OCI-LY3 (cell line): ENCODE data around the gene ATP6V1A.
"Not testable (repeated sequence)": the region's sequence is repeated elsewhere in the genome, so short reads cannot be mapped to it uniquely, and the experiment has no call there.

Source experiments
- H2AFZ ChIP-seq: fragments of 200-600, 300-600 bp; shearing (Covaris generic); 2 replicates; pipeline ENCODE4 v1.6.0; 2014; ENCODE audit warnings: antibody characterized with exemption, low read depth, low read length
- H3K27ac ChIP-seq: fragments of 200-600, 300-600 bp; sonication (generic); 2 replicates; pipeline ENCODE4 v1.5.1; 2014; ENCODE audit warnings: mild to moderate bottlenecking, low read length, moderate library complexity, mixed read lengths
- H3K27me3 ChIP-seq: fragments of 200-600, 300-600 bp; sonication (generic); 2 replicates; pipeline ENCODE4 v1.6.1; 2014; ENCODE audit warnings: low read depth, low read length, mixed read lengths
- H3K36me3 ChIP-seq: fragments of 200-600, 300-600 bp; sonication (generic); replicated peaks from 2 replicates; pipeline ENCODE3; 2014; ENCODE audit warnings: low read depth, low read length, mixed read lengths
- H3K4me1 ChIP-seq: fragments of 300-600, 200-600 bp; sonication (generic); 2 replicates; pipeline ENCODE4 v1.6.1; 2014; ENCODE audit warnings: low read length, mixed read lengths
- H3K4me2 ChIP-seq: fragments of 200-600, 300-600 bp; sonication (generic); 2 replicates; pipeline ENCODE4 v1.6.1; 2014; ENCODE audit warnings: low read length, mixed read lengths
- H3K4me3 ChIP-seq: fragments of 300-600, 200-600 bp; sonication (generic); 2 replicates; pipeline ENCODE4 v1.5.1; 2014; ENCODE audit warnings: antibody characterized with exemption, mild to moderate bottlenecking, low read length, moderate library complexity
- H3K79me2 ChIP-seq: fragments of 300-600, 200-600 bp; shearing (Covaris generic); 2 replicates; pipeline ENCODE4 v1.6.1; 2014; ENCODE audit warnings: mild to moderate bottlenecking, low read length, mixed read lengths
- H3K9ac ChIP-seq: fragments of 300-600, 200-600 bp; shearing (Covaris generic); 2 replicates; pipeline ENCODE4 v1.6.0; 2014; ENCODE audit warnings: mild to moderate bottlenecking, low read length, moderate library complexity
- H3K9me3 ChIP-seq: fragments of 200-600, 300-600 bp; shearing (Covaris generic); 2 replicates; pipeline ENCODE4 v1.6.1; 2014; ENCODE audit warnings: low read length, mixed read lengths; ENCODE audit not compliant: insufficient read depth
- H4K20me1 ChIP-seq: fragments of 200-600, 300-600 bp; sonication (generic); 2 replicates; pipeline ENCODE4 v1.6.1; 2016; ENCODE audit warnings: low read length, mixed read lengths; ENCODE audit not compliant: insufficient read depth
- EZH2phosphoT487 ChIP-seq: fragments of 200-600 bp; shearing (Covaris generic); IDR thresholded peaks from 2 replicates; pipeline ENCODE4 v1.6.1; 2018; ENCODE audit warnings: antibody characterized with exemption, mixed run types, low read depth
- TF ChIP-seq, protein P1 (sequence below): fragments of 200-600, 300-600 bp; sonication (generic); IDR thresholded peaks from 2 replicates; pipeline ENCODE4 v1.5.1; 2014; ENCODE audit warnings: antibody characterized with exemption, low read length, low read depth

Gene ATP6V1A

DNA sequence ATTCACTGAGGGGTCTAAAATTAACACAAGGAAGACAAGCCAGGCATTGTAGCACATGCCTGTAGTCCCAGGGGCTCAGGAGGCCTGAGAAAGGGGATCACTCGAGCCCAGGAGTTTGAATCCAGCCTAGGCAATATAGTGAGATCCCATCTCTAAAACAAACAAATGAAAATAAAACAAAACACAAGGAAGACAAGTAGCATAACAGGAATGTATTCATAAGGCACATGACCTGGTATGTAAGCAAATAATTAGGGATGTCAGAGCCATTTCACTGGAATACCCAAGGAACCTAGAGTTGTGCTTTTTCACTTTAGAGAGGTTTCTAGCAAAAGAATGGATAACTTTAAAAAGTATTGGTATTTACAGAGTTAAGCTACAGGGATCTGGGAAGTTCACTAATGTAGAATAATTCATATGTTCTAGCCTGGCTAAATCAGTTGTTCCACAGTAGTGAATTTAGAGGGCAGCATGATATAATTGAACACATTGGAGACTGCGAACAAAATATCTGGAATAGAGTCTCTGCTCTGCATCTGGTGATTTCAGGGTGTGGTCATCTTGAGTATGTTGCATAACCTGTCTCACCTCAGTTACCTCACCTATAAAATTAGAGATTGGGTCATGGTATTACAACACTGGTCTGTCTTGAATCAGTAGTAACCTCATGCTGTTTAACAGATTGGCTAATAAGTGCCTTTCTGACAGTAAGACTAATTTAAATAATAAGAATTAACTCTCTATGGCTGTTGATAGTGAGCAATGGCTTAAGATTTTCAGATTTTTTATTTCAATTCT lies 101.0 kb downstream of the ATP6V1A start:
- no peaks in the 10 kb centered on the region for H3K79me2 ChIP-seq
- no peak overlapping the region for H2AFZ ChIP-seq
- no peak overlapping the region for H3K4me3 ChIP-seq
- H3K36me3 ChIP-seq = no peaks in the 10 kb centered on the region
- H3K9ac ChIP-seq = no peak overlapping the region
- no peaks in the 10 kb centered on the region for H4K20me1 ChIP-seq
- H3K27me3 ChIP-seq = 0 out of 2 replicates have a peak, but pooled peaks cover 3% of the 10 kb centered on the region
- no peaks in the 10 kb centered on the region for H3K9me3 ChIP-seq
- H3K4me1 ChIP-seq = no peaks in the 10 kb centered on the region
- no peak overlapping the region for H3K27ac ChIP-seq
- TF ChIP-seq EZH2phosphoT487 = no peak
- TF ChIP-seq, protein P1, sequence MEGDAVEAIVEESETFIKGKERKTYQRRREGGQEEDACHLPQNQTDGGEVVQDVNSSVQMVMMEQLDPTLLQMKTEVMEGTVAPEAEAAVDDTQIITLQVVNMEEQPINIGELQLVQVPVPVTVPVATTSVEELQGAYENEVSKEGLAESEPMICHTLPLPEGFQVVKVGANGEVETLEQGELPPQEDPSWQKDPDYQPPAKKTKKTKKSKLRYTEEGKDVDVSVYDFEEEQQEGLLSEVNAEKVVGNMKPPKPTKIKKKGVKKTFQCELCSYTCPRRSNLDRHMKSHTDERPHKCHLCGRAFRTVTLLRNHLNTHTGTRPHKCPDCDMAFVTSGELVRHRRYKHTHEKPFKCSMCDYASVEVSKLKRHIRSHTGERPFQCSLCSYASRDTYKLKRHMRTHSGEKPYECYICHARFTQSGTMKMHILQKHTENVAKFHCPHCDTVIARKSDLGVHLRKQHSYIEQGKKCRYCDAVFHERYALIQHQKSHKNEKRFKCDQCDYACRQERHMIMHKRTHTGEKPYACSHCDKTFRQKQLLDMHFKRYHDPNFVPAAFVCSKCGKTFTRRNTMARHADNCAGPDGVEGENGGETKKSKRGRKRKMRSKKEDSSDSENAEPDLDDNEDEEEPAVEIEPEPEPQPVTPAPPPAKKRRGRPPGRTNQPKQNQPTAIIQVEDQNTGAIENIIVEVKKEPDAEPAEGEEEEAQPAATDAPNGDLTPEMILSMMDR = no peak
- no peak overlapping the region for H3K4me2 ChIP-seq

DNA sequence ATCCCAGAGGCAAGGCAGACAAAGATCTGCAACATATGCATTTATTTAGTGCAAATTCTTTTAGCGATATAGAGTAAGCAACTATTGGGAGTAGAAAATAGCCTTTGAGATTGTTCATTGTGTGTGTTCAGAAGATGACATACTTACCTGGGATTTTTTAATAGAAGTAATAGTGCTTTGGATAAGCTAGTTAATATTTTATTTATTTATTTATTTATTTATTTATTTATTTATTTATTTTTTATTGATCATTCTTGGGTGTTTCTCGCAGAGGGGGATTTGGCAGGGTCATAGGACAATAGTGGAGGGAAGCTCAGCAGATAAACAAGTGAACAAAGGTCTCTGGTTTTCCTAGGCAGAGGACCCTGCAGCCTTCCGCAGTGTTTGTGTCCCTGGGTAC lies 102.2 kb downstream of the ATP6V1A start:
- H3K4me3 ChIP-seq, H3K27ac ChIP-seq, H3K9ac ChIP-seq: not testable (repeated sequence)

DNA sequence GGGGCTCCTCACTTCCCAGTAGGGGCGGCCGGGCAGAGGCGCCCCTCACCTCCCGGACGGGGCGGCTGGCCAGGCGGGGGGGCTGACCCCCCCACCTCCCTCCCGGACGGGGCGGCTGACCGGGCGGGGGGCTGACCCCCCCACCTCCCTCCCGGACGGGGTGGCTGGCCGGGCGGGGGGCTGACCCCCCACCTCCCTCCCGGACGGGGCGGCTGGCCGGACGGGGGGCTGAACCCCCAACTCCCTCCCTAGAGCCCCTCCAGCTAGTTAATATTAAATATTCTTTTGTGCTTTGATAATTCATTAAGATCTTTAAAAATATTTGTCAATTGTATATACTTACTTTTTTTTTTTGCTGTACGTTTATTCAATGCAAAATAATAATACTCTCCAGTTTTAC lies 103.0 kb downstream of the ATP6V1A start:
- H3K9ac ChIP-seq, H3K27ac ChIP-seq, H4K20me1 ChIP-seq, H3K9me3 ChIP-seq, H3K4me3 ChIP-seq, H3K4me1 ChIP-seq, H3K79me2 ChIP-seq, H3K36me3 ChIP-seq, H3K4me2 ChIP-seq, H2AFZ ChIP-seq, H3K27me3 ChIP-seq: not testable (repeated sequence)

More for the DNA sequence above, 102.2 kb downstream of the ATP6V1A start:
- H3K27me3 ChIP-seq, H3K9me3 ChIP-seq, H3K4me1 ChIP-seq, H3K79me2 ChIP-seq, H4K20me1 ChIP-seq, H3K36me3 ChIP-seq, H3K4me2 ChIP-seq, H2AFZ ChIP-seq: not testable (repeated sequence)

DNA sequence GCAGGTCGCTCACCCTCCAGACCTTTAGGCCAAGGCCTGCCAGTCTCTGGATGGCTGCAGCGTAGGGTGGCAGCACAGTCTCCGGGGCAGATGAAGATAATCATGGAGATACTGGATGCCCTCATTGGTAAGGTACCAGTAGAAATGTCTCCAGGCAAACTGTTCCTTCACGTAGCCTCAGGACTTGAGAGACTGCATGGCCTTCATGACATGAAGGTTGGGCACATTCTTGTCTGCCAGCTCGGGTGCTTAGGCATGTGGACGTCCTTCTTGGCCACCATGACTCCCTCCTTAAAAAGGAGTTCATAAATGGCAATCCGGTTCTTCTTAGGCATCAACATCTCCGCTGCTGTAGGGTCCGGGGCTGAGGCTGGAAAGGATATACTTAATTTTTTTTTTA lies 103.6 kb downstream of the ATP6V1A start:
- H3K27me3 ChIP-seq, H4K20me1 ChIP-seq, H3K9me3 ChIP-seq, H3K4me1 ChIP-seq, H3K27ac ChIP-seq, H3K4me2 ChIP-seq, H2AFZ ChIP-seq, H3K79me2 ChIP-seq, H3K9ac ChIP-seq, H3K36me3 ChIP-seq, H3K4me3 ChIP-seq: not testable (repeated sequence)

DNA sequence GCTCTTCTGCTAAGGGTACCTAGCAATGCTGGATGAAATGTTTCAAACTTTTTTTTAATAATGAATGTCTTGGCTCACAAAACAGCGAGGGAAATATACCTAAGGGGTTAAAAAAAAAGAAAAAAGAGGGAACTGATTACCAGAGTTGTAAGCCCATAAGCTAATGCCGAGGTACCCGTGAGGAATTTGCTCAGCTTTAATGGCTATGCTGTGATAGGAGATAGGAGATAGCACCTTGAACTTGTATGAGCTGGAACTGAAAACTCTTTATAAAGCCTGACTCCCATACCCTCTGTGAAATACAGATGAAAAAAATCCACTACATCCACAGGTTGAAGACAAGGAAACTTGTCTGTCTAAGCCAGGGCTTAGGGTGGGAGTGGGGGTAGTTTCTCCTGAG lies 105.7 kb downstream of the ATP6V1A start:
- Histone ChIP-seq H3K27me3 (0 out of 2 replicates have a peak, but pooled peaks cover 9% of the 10 kb centered on the region), H3K36me3 (no peaks in the 10 kb centered on the region)

More for the DNA sequence above, 105.7 kb downstream of the ATP6V1A start:
- H4K20me1 ChIP-seq = no peaks in the 10 kb centered on the region
- H3K9me3 ChIP-seq = no peaks in the 10 kb centered on the region
- H3K4me1 ChIP-seq = no peaks in the 10 kb centered on the region
- no peak overlapping the region for H3K4me2 ChIP-seq
- TF ChIP-seq, protein P1 = no peak
- TF ChIP-seq EZH2phosphoT487 = no peak
- no peak overlapping the region for H2AFZ ChIP-seq
- no peak overlapping the region for H3K4me3 ChIP-seq
- no peaks in the 10 kb centered on the region for H3K79me2 ChIP-seq
- no peak overlapping the region for H3K9ac ChIP-seq
- no peak overlapping the region for H3K27ac ChIP-seq
